Renal cortical epithelial cell (primary cell): ENCODE measurements around the gene PLPPR2. TPM values are rescaled to one million over a fixed set of nuclear protein-coding genes. Genes with fewer than 3 reads are reported as not detected.
A peak's percentile ranks its signal among the peaks of the same experiment; 100 is the strongest.
"Not testable (repeated sequence)": the region's sequence is repeated elsewhere in the genome, so short reads cannot be mapped to it uniquely, and the experiment has no call there.

Experiments used
- DNase-seq: peaks from one replicate; pipeline ENCODE4 v3.0.0-alpha.2; 2011; ENCODE audit warnings: low read depth
- total RNA-seq: library from RNA; depleted of rRNA; stranded (reverse); fragments of >200 nt; gene quantifications from 2 replicates; pipeline ENCODE4 v1.2.3, GENCODE V29; 2014

Gene PLPPR2
- total RNA-seq, 1 donor from 2014 or later = 14.5 TPM

- DNase-seq = no peak
These were observed 41.9 kb downstream of the PLPPR2 start for GRCh38 chr19:11397089-11397610.

- no peak for DNase-seq
These were observed 44.4 kb downstream of the PLPPR2 start for GRCh38 chr19:11399667-11400066.

GRCh38 chr19:11400798-11401197 is 45.6 kb downstream of the PLPPR2 start:
- DNase-seq = no peak

GRCh38 chr19:11401808-11402543 is 46.7 kb downstream of the PLPPR2 start:
- DNase-seq = no peak

GRCh38 chr19:11404588-11405222 is 49.5 kb downstream of the PLPPR2 start:
- DNase-seq = no peak

- DNase-seq = no peak
These were observed 50.8 kb downstream of the PLPPR2 start for GRCh38 chr19:11405846-11406643.

- DNase-seq = not testable (repeated sequence)
These were observed 51.5 kb downstream of the PLPPR2 start for GRCh38 chr19:11406703-11407236.

GRCh38 chr19:11408591-11408990 is 53.4 kb downstream of the PLPPR2 start:
- no peak for DNase-seq

GRCh38 chr19:11410682-11411081 is 55.5 kb downstream of the PLPPR2 start:
- DNase-seq = peak; percentile 57

- DNase-seq = no peak
These were observed 59.3 kb downstream of the PLPPR2 start for GRCh38 chr19:11414544-11414943.

Other genes with a start within 250 kb of the PLPPR2 start
- 1.5 and 29.3 TPM in 2 replicates for gene SPC24, start 199.7 kb upstream of the PLPPR2 start, total RNA-seq
- gene KANK2, start 157.9 kb upstream of the PLPPR2 start, total RNA-seq = 26.0 and 233 TPM in 2 replicates
- gene ANGPTL8, start 115.8 kb upstream of the PLPPR2 start, total RNA-seq = not detected in 2 replicates
- 5.9 and 27.1 TPM in 2 replicates for gene DOCK6, start 92.9 kb upstream of the PLPPR2 start, total RNA-seq
- not detected in 2 replicates for gene TSPAN16, start 59.3 kb upstream of the PLPPR2 start, total RNA-seq
- gene RAB3D, start 15.8 kb upstream of the PLPPR2 start, total RNA-seq = 23.4 and 49.7 TPM in 2 replicates
- 203 and 241 TPM in 2 replicates for gene TMEM205, start 9.2 kb upstream of the PLPPR2 start, total RNA-seq
- 2.3 and 6.8 TPM in 2 replicates for gene CCDC159, start 8.9 kb upstream of the PLPPR2 start, total RNA-seq
- gene SWSAP1, start 19.2 kb downstream of the PLPPR2 start, total RNA-seq = 0.70 and 1.0 TPM in 2 replicates
- gene EPOR, start 28.9 kb downstream of the PLPPR2 start, total RNA-seq = 3.3 and 6.8 TPM in 2 replicates
- gene RGL3, start 63.9 kb downstream of the PLPPR2 start, total RNA-seq = 1.9 and 11.2 TPM in 2 replicates
- 0.35 and 0.75 TPM in 2 replicates for gene ODAD3, start 79.7 kb downstream of the PLPPR2 start, total RNA-seq
- 85.8 and 192 TPM in 2 replicates for gene PRKCSH, start 80.2 kb downstream of the PLPPR2 start, total RNA-seq
- gene ELAVL3, start 125.6 kb downstream of the PLPPR2 start, total RNA-seq = not detected in 2 replicates
- gene ZNF653, start 150.4 kb downstream of the PLPPR2 start, total RNA-seq = 3.8 and 7.1 TPM in 2 replicates
- gene ECSIT, start 173.7 kb downstream of the PLPPR2 start, total RNA-seq = 18.4 and 23.3 TPM in 2 replicates
- gene CNN1, start 183.4 kb downstream of the PLPPR2 start, total RNA-seq = 2.7 and 10.9 TPM in 2 replicates
- gene ELOF1, start 203.8 kb downstream of the PLPPR2 start, total RNA-seq = 27.6 TPM in 2 replicates
- 0.60 and 3.1 TPM in 2 replicates for gene ACP5, start 222.2 kb downstream of the PLPPR2 start, total RNA-seq
- gene ZNF627, start 242.1 kb downstream of the PLPPR2 start, total RNA-seq = 34.0 and 38.3 TPM in 2 replicates